IgD-negative memory B cell (primary cell): ENCODE measurements around the gene BABAM2. TPM values are rescaled to one million over a fixed set of nuclear protein-coding genes. Genes with fewer than 3 reads are reported as not detected.
A peak's percentile ranks its signal among the peaks of the same experiment; 100 is the strongest.

Experiments used
- H3K27ac Mint-ChIP-seq, 3 donors: one replicate each; pipeline ENCODE4 v1.8.0; 2020 to 2022; ENCODE audit warnings: mild to moderate bottlenecking in 3 of 3, mixed read lengths in 3 of 3, moderate library complexity in 1 of 3
- H3K27me3 Mint-ChIP-seq: one replicate; pipeline ENCODE4 v1.8.0; 2021; ENCODE audit warnings: mixed read lengths
- H3K36me3 Mint-ChIP-seq: one replicate; pipeline ENCODE4 v1.8.0; 2020; ENCODE audit warnings: mild to moderate bottlenecking, mixed read lengths
- H3K4me1 Mint-ChIP-seq, 3 donors: one replicate each; pipeline ENCODE4 v1.8.0; 2020 to 2022; ENCODE audit warnings: mixed read lengths in 3 of 3, mild to moderate bottlenecking in 1 of 3
- H3K4me3 Mint-ChIP-seq, 4 donors: one replicate each; pipeline ENCODE4 v1.8.0; 2020 to 2022; ENCODE audit warnings: mild to moderate bottlenecking in 4 of 4, mixed read lengths in 4 of 4, moderate library complexity in 3 of 4
- H3K9me3 Mint-ChIP-seq, 3 donors: one replicate each; pipeline ENCODE4 v1.8.0; 2020 to 2021; ENCODE audit warnings: mixed read lengths in 3 of 3, mild to moderate bottlenecking in 1 of 3
- polyA plus RNA-seq: library from polyadenylated mRNA; unstranded; fragments of 300-500 nt; fragmentation: Illumina TruSeq; gene quantifications from one replicate; pipeline ENCODE4 v1.2.3, GENCODE V29; 2021

The BABAM2 gene
- polyA plus RNA-seq, 1 donor from 2014 or later, result 57.9 TPM

- H3K4me1 Mint-ChIP-seq, result no peaks in the 10 kb centered on the region
- H3K27me3 Mint-ChIP-seq, result no peaks in the 10 kb centered on the region
- H3K27ac Mint-ChIP-seq, result peak overlapping the region in 1 of 3 donors; percentile 69
- peaks cover 9% of the 10 kb centered on the region for H3K36me3 Mint-ChIP-seq
- H3K9me3 Mint-ChIP-seq, result no peaks in the 10 kb centered on the region
- no peak overlapping the region for H3K4me3 Mint-ChIP-seq
These were observed 402.0 kb downstream of the BABAM2 start for GRCh38 chr2:28292491-28292890.

DNA sequence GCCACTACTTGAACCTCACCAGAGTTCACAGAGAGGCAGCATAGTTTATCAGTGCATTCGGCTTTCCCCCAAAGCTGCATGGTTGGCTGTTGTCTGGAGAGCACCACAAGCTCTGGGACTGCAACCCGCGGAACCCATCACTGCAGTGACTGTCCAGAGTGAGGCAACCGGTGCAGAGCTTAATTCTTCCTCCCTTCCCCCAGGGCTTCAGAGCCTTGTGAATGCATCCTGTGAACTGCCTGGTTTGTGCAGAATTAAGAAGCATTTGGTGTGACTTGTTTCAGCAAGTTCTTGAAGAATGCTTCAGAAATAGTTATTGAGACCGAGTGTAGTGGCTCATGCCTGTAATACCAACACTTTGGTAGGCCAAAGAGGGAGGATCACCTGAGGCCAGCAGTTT, 402.9 kb downstream of the BABAM2 start:
- H3K27me3 Mint-ChIP-seq, result no peaks in the 10 kb centered on the region
- no peak overlapping the region for H3K27ac Mint-ChIP-seq
- no peaks in the 10 kb centered on the region for H3K4me1 Mint-ChIP-seq
- H3K36me3 Mint-ChIP-seq, result peaks cover 8% of the 10 kb centered on the region
- no peak overlapping the region for H3K4me3 Mint-ChIP-seq
- H3K9me3 Mint-ChIP-seq, result no peaks in the 10 kb centered on the region

DNA sequence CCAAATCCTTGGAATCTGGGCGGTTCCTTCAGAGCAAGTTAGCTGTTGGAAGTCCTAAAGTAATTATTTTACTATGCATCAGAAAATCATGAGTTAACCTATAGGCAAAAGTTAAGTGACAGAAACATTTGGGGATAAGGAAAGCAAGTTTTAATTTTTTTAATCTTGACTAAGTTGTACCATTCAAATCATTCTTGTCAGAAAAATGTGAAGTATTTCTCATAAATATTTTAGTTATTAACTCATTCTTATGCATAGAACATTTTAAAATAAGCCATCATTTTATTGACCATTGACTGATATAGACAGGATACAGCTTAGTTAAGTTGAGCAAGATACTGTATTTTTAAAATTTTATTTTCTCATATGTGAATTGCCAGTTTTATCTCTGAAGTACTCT, 403.9 kb downstream of the BABAM2 start:
- Mint-ChIP-seq H3K27ac (no peak overlapping the region), H3K4me3 (no peak overlapping the region), H3K4me1 (no peaks in the 10 kb centered on the region), H3K27me3 (no peaks in the 10 kb centered on the region), H3K9me3 (no peaks in the 10 kb centered on the region), H3K36me3 (peaks cover 8% of the 10 kb centered on the region)

- H3K9me3 Mint-ChIP-seq, result no peaks in the 10 kb centered on the region
- H3K27me3 Mint-ChIP-seq, result no peaks in the 10 kb centered on the region
- no peak overlapping the region for H3K4me3 Mint-ChIP-seq
- H3K36me3 Mint-ChIP-seq, result peaks cover 6% of the 10 kb centered on the region
- no peak overlapping the region for H3K27ac Mint-ChIP-seq
- H3K4me1 Mint-ChIP-seq, result no peaks in the 10 kb centered on the region
These were observed 405.7 kb downstream of the BABAM2 start for GRCh38 chr2:28296243-28296642.

DNA sequence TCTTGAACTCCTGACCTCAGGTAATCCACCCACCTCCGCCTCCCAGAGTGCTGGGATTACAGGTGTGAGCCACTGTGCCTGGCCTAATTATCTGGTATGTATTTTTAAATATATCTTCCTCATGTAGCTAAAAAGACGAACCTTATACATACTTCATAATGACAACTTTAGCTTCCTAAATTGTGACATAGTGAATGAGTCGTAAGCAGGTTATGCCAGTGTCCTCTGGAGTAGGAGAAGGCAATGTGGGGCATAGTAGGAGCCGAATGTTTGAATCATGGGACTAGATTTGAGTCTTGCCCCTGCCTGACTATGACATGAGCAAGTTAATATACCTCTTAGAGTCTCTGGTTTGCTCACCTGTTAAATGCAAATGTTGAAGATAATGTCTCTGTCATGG, 406.4 kb downstream of the BABAM2 start:
- H3K27ac Mint-ChIP-seq, result no peak overlapping the region
- H3K36me3 Mint-ChIP-seq, result peaks cover 3% of the 10 kb centered on the region
- H3K27me3 Mint-ChIP-seq, result no peaks in the 10 kb centered on the region
- H3K4me1 Mint-ChIP-seq, result no peaks in the 10 kb centered on the region
- H3K4me3 Mint-ChIP-seq, result no peak overlapping the region
- H3K9me3 Mint-ChIP-seq, result no peaks in the 10 kb centered on the region

DNA sequence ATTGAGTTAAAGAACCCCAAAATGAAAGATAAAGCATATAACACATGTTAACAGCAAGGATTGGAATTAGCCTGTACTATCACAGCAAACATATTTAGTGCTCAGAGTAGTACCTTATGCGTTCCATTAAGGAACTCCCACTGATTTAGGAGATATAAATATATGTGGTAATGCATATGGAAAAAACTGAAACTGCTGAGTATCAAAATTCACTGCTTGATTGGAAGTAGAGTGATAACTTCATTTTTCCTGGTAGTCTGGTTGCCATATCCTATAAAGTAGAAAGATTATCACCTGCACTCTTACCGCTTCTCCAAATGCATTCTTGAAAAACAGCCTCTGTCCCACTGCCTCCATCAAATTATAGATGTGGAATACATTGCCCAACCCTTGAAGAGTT, 407.0 kb downstream of the BABAM2 start:
- Mint-ChIP-seq H3K27ac (no peak overlapping the region), H3K36me3 (peaks cover 4% of the 10 kb centered on the region)

DNA sequence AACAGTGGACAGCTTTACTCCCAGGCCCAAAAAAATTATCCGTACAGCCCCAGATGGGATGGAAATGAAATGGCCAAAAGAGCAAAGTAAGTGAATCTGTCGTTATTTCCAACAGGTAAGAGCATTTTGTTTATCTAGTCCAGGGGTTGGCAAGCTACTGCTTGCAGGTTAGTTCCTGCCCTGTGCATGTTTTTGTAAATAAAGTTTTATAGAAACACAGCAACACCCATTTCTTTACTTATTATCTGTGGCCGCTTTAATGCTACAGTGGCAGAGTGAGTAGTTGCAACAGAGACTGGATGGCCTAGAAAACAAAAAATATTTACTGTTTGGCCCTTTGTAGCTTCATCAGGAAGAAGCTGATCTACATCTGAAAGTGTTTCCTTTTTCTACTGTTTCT, 407.9 kb downstream of the BABAM2 start:
- no peaks in the 10 kb centered on the region for H3K9me3 Mint-ChIP-seq
- no peak overlapping the region for H3K4me3 Mint-ChIP-seq
- H3K27me3 Mint-ChIP-seq, result no peaks in the 10 kb centered on the region
- H3K36me3 Mint-ChIP-seq, result peaks cover 11% of the 10 kb centered on the region
- peak overlapping the region in 1 of 3 donors; percentile 18 for H3K27ac Mint-ChIP-seq
- no peaks in the 10 kb centered on the region for H3K4me1 Mint-ChIP-seq

More for the DNA sequence above, 407.0 kb downstream of the BABAM2 start:
- Mint-ChIP-seq H3K9me3 (no peaks in the 10 kb centered on the region), H3K4me1 (no peaks in the 10 kb centered on the region), H3K27me3 (no peaks in the 10 kb centered on the region), H3K4me3 (no peak overlapping the region)

- Mint-ChIP-seq H3K27me3 (no peaks in the 10 kb centered on the region), H3K4me3 (no peak overlapping the region), H3K4me1 (no peaks in the 10 kb centered on the region), H3K27ac (no peak overlapping the region), H3K9me3 (peaks cover 1 to 6% (median 4%) of the 10 kb centered on the region in 3 donors), H3K36me3 (peaks cover 23% of the 10 kb centered on the region)
These were observed 410.2 kb downstream of the BABAM2 start for GRCh38 chr2:28300485-28301341.

DNA sequence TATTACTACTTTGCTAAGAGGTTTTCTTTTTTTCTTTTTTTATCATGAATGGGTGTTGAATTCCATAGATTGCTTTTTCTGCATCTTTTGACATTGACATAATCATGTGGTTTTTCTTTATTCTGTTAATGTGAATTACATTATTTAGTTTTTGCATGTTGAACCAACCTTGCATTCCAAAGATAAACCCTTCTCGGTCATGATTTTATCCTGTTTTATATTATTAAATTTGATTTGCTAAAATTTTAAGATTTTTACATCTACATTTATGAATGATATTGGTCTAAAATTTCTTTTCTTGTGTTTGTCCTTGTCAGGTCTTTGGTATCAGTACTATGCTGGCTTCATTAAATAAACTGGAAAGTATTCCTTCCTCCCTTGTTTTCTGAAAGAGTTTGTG, 414.7 kb downstream of the BABAM2 start:
- Mint-ChIP-seq H3K27me3 (no peaks in the 10 kb centered on the region), H3K4me1 (no peaks in the 10 kb centered on the region), H3K4me3 (no peak overlapping the region), H3K27ac (peak overlapping the region in 1 of 3 donors; percentile 88), H3K9me3 (peaks cover 1 to 6% (median 4%) of the 10 kb centered on the region in 3 donors), H3K36me3 (peaks cover 31% of the 10 kb centered on the region)

DNA sequence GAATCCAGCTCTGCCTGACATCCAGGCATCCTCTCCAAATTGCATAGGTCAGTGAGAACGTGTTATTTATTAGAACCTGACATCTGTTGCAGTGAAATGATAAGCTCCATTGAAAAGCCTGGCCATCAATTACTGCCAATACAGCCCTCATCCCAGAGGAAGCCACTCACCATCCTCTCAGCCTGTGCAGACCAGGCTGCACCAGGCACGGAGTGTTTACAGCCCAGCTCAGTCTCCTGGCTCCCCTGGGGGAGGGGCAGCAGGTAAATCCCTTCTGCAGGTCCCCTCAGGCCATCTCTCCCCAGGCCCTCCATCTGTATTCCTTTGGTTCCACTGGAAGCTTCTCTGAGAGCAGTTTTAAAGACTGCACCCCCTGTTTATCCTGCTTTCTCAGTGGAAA, 419.6 kb downstream of the BABAM2 start:
- Mint-ChIP-seq H3K9me3 (peaks cover 0 to 3% (median 0%) of the 10 kb centered on the region in 3 donors), H3K4me3 (no peak overlapping the region), H3K4me1 (no peaks in the 10 kb centered on the region)

DNA sequence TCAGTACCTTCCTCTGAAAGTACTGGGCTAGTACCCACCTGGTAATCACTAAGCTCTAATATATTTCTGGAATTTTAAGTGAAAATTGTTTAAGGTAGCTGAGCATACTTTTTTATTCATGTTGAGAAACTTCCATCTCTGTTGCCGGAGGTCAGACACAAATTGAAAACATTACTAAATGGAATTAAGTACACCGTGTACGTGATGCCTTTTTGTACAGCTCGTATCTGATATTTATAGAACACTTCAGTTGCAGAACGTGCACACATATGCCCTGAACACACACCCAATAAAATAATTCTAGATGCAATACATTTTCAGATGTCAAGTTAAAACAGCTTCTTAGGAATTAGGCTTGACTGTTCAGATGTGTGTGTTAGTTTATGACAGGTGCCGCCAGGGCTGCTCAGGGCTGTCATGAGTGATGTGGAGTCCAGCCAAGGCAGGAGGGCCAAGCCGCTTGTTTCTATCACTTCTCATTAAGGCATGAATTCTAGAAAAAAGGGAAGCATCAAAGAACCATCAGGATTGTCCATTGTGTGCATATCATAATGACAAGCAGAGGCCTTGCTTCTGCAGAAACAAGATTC, 421.2 kb downstream of the BABAM2 start:
- no peaks in the 10 kb centered on the region for H3K27me3 Mint-ChIP-seq
- peaks cover 12% of the 10 kb centered on the region for H3K36me3 Mint-ChIP-seq

More for the DNA sequence above, 419.6 kb downstream of the BABAM2 start:
- peak overlapping the region in 1 of 3 donors; percentile 53 for H3K27ac Mint-ChIP-seq
- peaks cover 15% of the 10 kb centered on the region for H3K36me3 Mint-ChIP-seq
- H3K27me3 Mint-ChIP-seq, result no peaks in the 10 kb centered on the region

GRCh38 chr2:28312307-28313219, 422.0 kb downstream of the BABAM2 start:
- H3K9me3 Mint-ChIP-seq, result no peaks in the 10 kb centered on the region
- peak overlapping the region in 1 of 3 donors; percentile 48 for H3K27ac Mint-ChIP-seq

More for the DNA sequence above, 421.2 kb downstream of the BABAM2 start:
- H3K4me1 Mint-ChIP-seq, result no peaks in the 10 kb centered on the region
- H3K27ac Mint-ChIP-seq, result peak overlapping the region in 1 of 3 donors; percentile 76
- no peaks in the 10 kb centered on the region for H3K9me3 Mint-ChIP-seq
- H3K4me3 Mint-ChIP-seq, result no peak overlapping the region

DNA sequence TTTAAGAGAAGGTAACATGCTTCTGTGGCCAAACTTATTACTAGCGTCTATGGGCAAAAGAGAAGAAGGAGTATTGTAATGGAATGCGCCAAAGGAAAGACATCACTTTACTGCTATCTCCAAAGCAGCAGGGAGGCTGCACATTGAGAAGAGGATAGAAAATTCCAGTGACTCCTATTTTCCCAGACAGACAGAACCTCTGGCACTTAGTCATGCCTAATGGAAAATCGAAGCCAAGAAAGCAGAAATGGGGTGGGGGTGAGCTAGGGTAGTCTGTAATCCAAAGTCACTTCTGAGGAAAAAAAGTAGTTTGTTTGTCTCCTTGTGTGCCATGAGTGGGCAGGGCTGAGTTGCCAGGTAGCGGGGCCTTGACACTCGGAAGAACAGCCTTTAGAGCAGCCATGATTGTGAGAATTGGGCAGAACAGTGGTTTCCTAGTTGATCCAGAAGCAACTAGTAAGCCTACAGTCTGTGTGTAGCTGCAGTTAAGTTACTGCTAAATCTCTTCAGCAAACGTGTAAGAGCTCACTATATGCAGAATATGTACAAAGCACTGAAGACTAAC, 422.8 kb downstream of the BABAM2 start:
- Mint-ChIP-seq H3K4me3 (no peak overlapping the region), H3K36me3 (peaks cover 6% of the 10 kb centered on the region), H3K4me1 (no peaks in the 10 kb centered on the region), H3K27me3 (no peaks in the 10 kb centered on the region), H3K9me3 (no peaks in the 10 kb centered on the region), H3K27ac (no peak overlapping the region)

More at GRCh38 chr2:28312307-28313219, 422.0 kb downstream of the BABAM2 start:
- Mint-ChIP-seq H3K4me3 (no peak overlapping the region), H3K4me1 (no peaks in the 10 kb centered on the region), H3K36me3 (peaks cover 12% of the 10 kb centered on the region), H3K27me3 (no peaks in the 10 kb centered on the region)

DNA sequence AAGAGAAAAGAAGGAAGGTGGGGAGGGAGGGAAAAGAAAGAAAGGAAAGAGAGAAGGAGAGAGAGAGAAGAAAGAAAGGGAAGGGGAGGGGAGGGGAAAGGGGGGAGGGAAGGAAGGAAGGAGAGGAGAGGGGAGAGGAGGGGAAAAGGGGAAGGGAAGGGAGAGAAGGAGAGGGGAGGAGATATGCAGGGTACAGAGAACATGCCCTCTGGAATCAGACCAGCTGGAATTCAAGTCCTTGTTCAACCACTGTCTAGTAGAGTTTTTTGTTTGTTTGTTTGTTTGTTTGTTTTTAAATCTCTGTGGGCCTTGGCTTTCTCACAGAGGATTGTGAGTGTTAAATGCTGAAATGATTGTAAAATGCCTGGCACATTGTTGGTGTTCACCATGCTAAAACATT, 424.4 kb downstream of the BABAM2 start:
- Mint-ChIP-seq H3K36me3 (peaks cover 4% of the 10 kb centered on the region), H3K4me1 (no peaks in the 10 kb centered on the region), H3K27me3 (no peaks in the 10 kb centered on the region), H3K9me3 (no peaks in the 10 kb centered on the region), H3K4me3 (no peak overlapping the region), H3K27ac (peak overlapping the region in 1 of 3 donors; percentile 16)
